K562 treated with DMSO at 1 percent for 12 hours (cell line): ENCODE measurements around the gene PMM1. TPM values are rescaled to one million over a fixed set of nuclear protein-coding genes. Genes with fewer than 3 reads are reported as not detected.

Source experiments
- total RNA-seq: library from RNA; unstranded; fragments of 300-600 nt; gene quantifications from 2 replicates; pipeline ENCODE4 v1.2.3, GENCODE V29; 2022; ENCODE audit not compliant: insufficient read depth

PMM1 gene
- 53.2 and 68.0 TPM in 2 replicates for total RNA-seq

GRCh38 chr22:41589391-41590241 lies at the start of gene PMM1:
Gene PMM1, minus strand, starts transcription at chr22:41589840. Its CDS starts 35 bp downstream, at chr22:41589805.

GRCh38 chr22:41621099-41621910 lies 31.7 kb upstream of the PMM1 start, which contains the start of gene XRCC6:
Gene XRCC6, plus strand, starts transcription at chr22:41621295. Its CDS starts 710 bp downstream, at chr22:41622005.

GRCh38 chr22:41620589-41621098 lies 31.0 kb upstream of the PMM1 start, which contains the start of gene DESI1:
Gene DESI1, minus strand, starts transcription at chr22:41621043. Its CDS starts 204 bp downstream, at chr22:41620839.

GRCh38 chr22:41543854-41544670 lies 45.6 kb downstream of the PMM1 start, which contains the start of gene POLR3H:
Gene POLR3H, minus strand, starts transcription at chr22:41544470. Its CDS starts 369 bp downstream, at chr22:41544101.

Other genes starting within 250 kb of the PMM1 start
- 0.45 and 0.52 TPM in 2 replicates for gene TEF, start 207.9 kb downstream of the PMM1 start, total RNA-seq
- 6.2 and 21.4 TPM in 2 replicates for gene TOB2, start 143.0 kb downstream of the PMM1 start, total RNA-seq
- 37.8 and 46.8 TPM in 2 replicates for gene PHF5A, start 121.1 kb downstream of the PMM1 start, total RNA-seq
- gene ACO2, start 120.7 kb downstream of the PMM1 start, total RNA-seq: 61.7 and 100 TPM in 2 replicates
- gene POLR3H, start 45.4 kb downstream of the PMM1 start, total RNA-seq: 13.9 and 15.3 TPM in 2 replicates
- not detected in 2 replicates for gene CSDC2, start 28.8 kb downstream of the PMM1 start, total RNA-seq
- gene DESI1, start 31.2 kb upstream of the PMM1 start, total RNA-seq: 11.9 and 22.8 TPM in 2 replicates
- gene XRCC6, start 31.5 kb upstream of the PMM1 start, total RNA-seq: 231 and 282 TPM in 2 replicates
- gene SNU13, start 99.0 kb upstream of the PMM1 start, total RNA-seq: 98.9 and 105 TPM in 2 replicates
- 0.81 TPM in 1 of 2 replicates, not detected in the other for gene MEI1, start 109.7 kb upstream of the PMM1 start, total RNA-seq
- gene CCDC134, start 210.8 kb upstream of the PMM1 start, total RNA-seq: 5.1 TPM in 1 of 2 replicates, not detected in the other
- 44.6 and 89.9 TPM in 2 replicates for gene SREBF2, start 243.3 kb upstream of the PMM1 start, total RNA-seq